NT2/D1 (cell line): ENCODE data around the gene KLHL40.

Experiments
- SUZ12 ChIP-seq: IDR thresholded peaks from 2 replicates; pipeline ENCODE4 v1.6.1; 2011; ENCODE audit not compliant: insufficient read length, insufficient read depth; ENCODE audit errors: extremely low read depth
- YY1 ChIP-seq: IDR thresholded peaks from 2 replicates; pipeline ENCODE4 v1.6.1; 2011; ENCODE audit not compliant: insufficient read length, insufficient read depth
- ZNF274 ChIP-seq: IDR thresholded peaks from 2 replicates; pipeline ENCODE4 v1.6.1; 2011; ENCODE audit warnings: mild to moderate bottlenecking, low read depth, low read length

DNA sequence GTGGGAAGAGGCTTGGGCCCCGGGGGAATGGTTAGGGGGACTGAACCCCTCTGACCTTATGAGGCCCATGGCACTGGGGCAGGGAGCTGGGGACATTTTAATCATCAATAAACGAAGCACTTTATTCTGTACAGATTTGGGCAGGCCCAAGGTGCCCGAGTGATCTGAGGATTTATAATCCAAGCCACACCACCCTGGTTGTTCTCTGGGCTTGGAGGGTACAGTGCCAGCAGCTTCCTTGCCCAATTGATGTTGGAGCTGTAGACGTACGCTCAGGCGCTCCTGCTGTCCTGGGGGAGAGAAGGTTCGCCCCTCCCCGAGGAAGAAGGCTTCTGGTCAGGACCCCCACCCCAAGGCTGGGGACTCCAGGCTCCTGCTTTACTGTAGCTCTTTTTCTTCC lies 19.3 kb upstream of the KLHL40 start:
- TF ChIP-seq SUZ12 (no peak), YY1 (no peak), ZNF274 (no peak)
